MM.1S (cell line): ENCODE measurements around the gene MALSU1.
A peak's percentile ranks its signal among the peaks of the same experiment; 100 is the strongest.

Experiments used
- DNase-seq: peaks from one replicate; pipeline ENCODE4 v3.0.0-alpha.2; 2015
- H2AFZ ChIP-seq: fragments of 300-600 bp; sonication (generic); 2 replicates; pipeline ENCODE4 v1.6.0; 2016; ENCODE audit warnings: antibody characterized with exemption, low read length
- H3F3A ChIP-seq: fragments of 300-600 bp; sonication (generic); 2 replicates; pipeline ENCODE4 v1.6.1; 2016; ENCODE audit warnings: mild to moderate bottlenecking, antibody characterized with exemption, low read length, moderate library complexity, mixed read lengths; ENCODE audit not compliant: insufficient read depth
- H3K27ac ChIP-seq: fragments of 300-600 bp; sonication (generic); 2 replicates; pipeline ENCODE4 v1.5.1; 2016; ENCODE audit warnings: mild to moderate bottlenecking, low read length
- H3K27me3 ChIP-seq: fragments of 300-600 bp; sonication (generic); replicated peaks from 2 replicates; pipeline ENCODE4 v1.6.0; 2016; ENCODE audit warnings: low read length; ENCODE audit not compliant: insufficient read depth
- H3K36me3 ChIP-seq: fragments of 300-600 bp; sonication (generic); replicated peaks from 2 replicates; pipeline ENCODE4 v1.6.1; 2016; ENCODE audit warnings: mild to moderate bottlenecking, low read length, mixed read lengths; ENCODE audit not compliant: insufficient read depth
- H3K4me1 ChIP-seq: fragments of 300-600 bp; sonication (generic); 2 replicates; pipeline ENCODE4 v1.6.1; 2016; ENCODE audit warnings: low read length, mixed read lengths
- H3K4me2 ChIP-seq: fragments of 300-600 bp; sonication (generic); 2 replicates; pipeline ENCODE4 v1.6.0; 2016; ENCODE audit warnings: low read depth, low read length
- H3K4me3 ChIP-seq: fragments of 300-600 bp; sonication (generic); 2 replicates; pipeline ENCODE4 v1.5.1; 2016; ENCODE audit warnings: low read length, mixed read lengths
- H3K79me2 ChIP-seq: fragments of 300-600 bp; sonication (generic); 2 replicates; pipeline ENCODE4 v1.6.1; 2016; ENCODE audit warnings: mixed run types, low read length, mixed read lengths
- H3K9ac ChIP-seq: fragments of 300-600 bp; sonication (generic); 2 replicates; pipeline ENCODE4 v1.6.1; 2016; ENCODE audit warnings: low read length, mixed read lengths
- H3K9me2 ChIP-seq: fragments of 300-600 bp; sonication (generic); replicated peaks from 2 replicates; pipeline ENCODE4 v1.6.1; 2016; ENCODE audit warnings: mild to moderate bottlenecking, low read length, mixed read lengths; ENCODE audit not compliant: insufficient read depth
- H3K9me3 ChIP-seq: fragments of 300-600 bp; sonication (generic); replicated peaks from 2 replicates; pipeline ENCODE4 v1.6.1; 2016; ENCODE audit warnings: mild to moderate bottlenecking, low read length, mixed read lengths; ENCODE audit not compliant: insufficient read depth
- H4K20me1 ChIP-seq: fragments of 300-600 bp; sonication (generic); 2 replicates; pipeline ENCODE4 v1.6.1; 2016; ENCODE audit warnings: mild to moderate bottlenecking, low read length, moderate library complexity, mixed read lengths; ENCODE audit not compliant: insufficient read depth
- EZH2 ChIP-seq: fragments of 300-600 bp; sonication (generic); optimal IDR thresholded peaks from 2 replicates; pipeline ENCODE3; 2017; ENCODE audit warnings: low read depth, mild to moderate bottlenecking, antibody characterized with exemption, low read length, mixed read lengths
- EZH2phosphoT487 ChIP-seq: fragments of 300-600 bp; sonication (generic); IDR thresholded peaks from 2 replicates; pipeline ENCODE4 v1.6.1; 2018; ENCODE audit warnings: antibody characterized with exemption, low read length
- TF ChIP-seq, protein P1 (sequence below): fragments of 300-600 bp; sonication (generic); IDR thresholded peaks from 2 replicates; pipeline ENCODE4 v1.5.1; 2016; ENCODE audit warnings: antibody characterized with exemption, low read length, mixed read lengths

The MALSU1 gene

DNA sequence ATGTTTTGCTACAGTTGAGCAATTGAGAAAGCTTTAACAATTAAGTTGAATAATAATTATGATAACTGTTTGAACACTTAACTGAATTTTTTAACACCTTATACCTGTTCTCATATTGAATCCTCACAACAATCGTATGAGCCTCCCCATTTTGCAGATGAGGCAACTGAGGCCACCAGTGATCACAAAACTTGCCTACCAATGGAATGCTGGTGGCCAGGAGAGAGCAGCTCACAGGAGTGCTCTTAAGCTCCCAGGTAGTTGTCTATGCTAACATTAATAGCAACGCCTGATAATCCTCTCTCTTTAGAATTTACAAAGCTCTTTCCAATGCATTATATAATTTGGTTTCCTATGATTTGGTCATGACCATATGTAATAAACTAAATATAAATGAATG is 31.0 kb upstream of the MALSU1 start:
- H3K9me3 ChIP-seq = no peaks in the 10 kb centered on the region
- no peak overlapping the region for H2AFZ ChIP-seq
- H3K9me2 ChIP-seq = no peaks in the 10 kb centered on the region
- DNase-seq = no peak
- no peak overlapping the region for H3K4me3 ChIP-seq
- H3K27ac ChIP-seq = no peak overlapping the region
- H3K9ac ChIP-seq = no peak overlapping the region
- no peaks in the 10 kb centered on the region for H3K79me2 ChIP-seq
- no peaks in the 10 kb centered on the region for H3K36me3 ChIP-seq
- no peaks in the 10 kb centered on the region for H3K4me1 ChIP-seq
- H3K4me2 ChIP-seq = no peak overlapping the region
- no peaks in the 10 kb centered on the region for H4K20me1 ChIP-seq
- no peaks in the 10 kb centered on the region for H3F3A ChIP-seq
- TF ChIP-seq EZH2phosphoT487 (no peak), EZH2 (no peak)
- TF ChIP-seq, protein P1, sequence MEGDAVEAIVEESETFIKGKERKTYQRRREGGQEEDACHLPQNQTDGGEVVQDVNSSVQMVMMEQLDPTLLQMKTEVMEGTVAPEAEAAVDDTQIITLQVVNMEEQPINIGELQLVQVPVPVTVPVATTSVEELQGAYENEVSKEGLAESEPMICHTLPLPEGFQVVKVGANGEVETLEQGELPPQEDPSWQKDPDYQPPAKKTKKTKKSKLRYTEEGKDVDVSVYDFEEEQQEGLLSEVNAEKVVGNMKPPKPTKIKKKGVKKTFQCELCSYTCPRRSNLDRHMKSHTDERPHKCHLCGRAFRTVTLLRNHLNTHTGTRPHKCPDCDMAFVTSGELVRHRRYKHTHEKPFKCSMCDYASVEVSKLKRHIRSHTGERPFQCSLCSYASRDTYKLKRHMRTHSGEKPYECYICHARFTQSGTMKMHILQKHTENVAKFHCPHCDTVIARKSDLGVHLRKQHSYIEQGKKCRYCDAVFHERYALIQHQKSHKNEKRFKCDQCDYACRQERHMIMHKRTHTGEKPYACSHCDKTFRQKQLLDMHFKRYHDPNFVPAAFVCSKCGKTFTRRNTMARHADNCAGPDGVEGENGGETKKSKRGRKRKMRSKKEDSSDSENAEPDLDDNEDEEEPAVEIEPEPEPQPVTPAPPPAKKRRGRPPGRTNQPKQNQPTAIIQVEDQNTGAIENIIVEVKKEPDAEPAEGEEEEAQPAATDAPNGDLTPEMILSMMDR = no peak
- H3K27me3 ChIP-seq = no peaks in the 10 kb centered on the region

DNA sequence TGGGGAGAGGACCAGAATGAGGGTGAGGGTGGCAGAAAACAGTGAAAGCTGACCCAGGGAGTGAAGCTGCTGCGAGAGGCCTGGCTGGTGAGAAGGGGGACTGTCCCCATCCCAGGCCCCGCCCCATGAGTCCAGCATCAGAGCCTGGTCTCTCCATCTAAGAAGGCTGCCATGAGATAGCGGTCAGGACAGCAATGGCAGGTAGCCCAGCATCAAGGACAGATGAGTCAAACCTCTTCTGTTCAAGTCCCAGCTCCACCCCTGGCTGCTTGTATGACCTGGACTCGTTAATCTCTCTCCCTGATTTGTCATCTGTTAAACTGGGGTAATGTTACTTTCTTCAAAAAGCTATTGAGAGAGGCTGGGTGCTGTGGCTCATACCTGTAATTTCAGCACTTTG is 30.4 kb upstream of the MALSU1 start:
- Histone ChIP-seq H3K79me2 (peaks cover 1% of the 10 kb centered on the region; the same call in 1 of the 2 replicates), H3K9ac (no peak overlapping the region), H3K36me3 (no peaks in the 10 kb centered on the region), H3K9me3 (no peaks in the 10 kb centered on the region), H3K27me3 (no peaks in the 10 kb centered on the region), H4K20me1 (no peaks in the 10 kb centered on the region), H3K4me2 (no peak overlapping the region), H3K4me3 (no peak overlapping the region), H3K9me2 (no peaks in the 10 kb centered on the region), H2AFZ (no peak overlapping the region), H3F3A (no peaks in the 10 kb centered on the region), H3K27ac (no peak overlapping the region), H3K4me1 (peaks cover 1% of the 10 kb centered on the region; the same call in 1 of the 2 replicates)
- DNase-seq = no peak
- TF ChIP-seq, protein P1 = no peak
- no peak for TF ChIP-seq EZH2phosphoT487
- no peak for TF ChIP-seq EZH2

DNA sequence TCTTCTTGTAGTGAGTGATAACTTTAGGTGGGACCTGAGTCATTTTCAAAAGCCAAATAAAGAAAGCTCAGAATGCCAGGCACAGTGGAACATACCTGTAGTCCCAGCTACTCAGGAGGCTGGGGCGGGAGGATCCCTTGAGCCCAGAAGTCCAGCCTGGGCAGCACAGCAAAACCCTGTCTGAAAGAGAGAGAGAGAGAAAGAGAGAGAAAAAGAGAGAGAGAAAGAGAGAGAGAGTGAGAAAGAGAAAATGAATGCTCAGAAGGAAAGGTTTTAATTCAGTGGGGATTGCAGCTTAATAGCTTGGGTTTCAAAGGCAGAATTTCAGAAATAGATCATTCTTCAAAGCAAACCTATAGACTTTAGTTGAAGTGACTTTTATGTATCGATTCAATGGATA is 26.9 kb upstream of the MALSU1 start:
- no peaks in the 10 kb centered on the region for H3K9me2 ChIP-seq
- H3K36me3 ChIP-seq = no peaks in the 10 kb centered on the region
- H3K9ac ChIP-seq = no peak overlapping the region
- no peak overlapping the region for H3K27ac ChIP-seq
- H3K79me2 ChIP-seq = peaks cover 12% of the 10 kb centered on the region
- DNase-seq = no peak
- H3K4me2 ChIP-seq = peak overlapping the region; percentile 53; the same call in 1 of the 2 replicates
- H4K20me1 ChIP-seq = no peaks in the 10 kb centered on the region
- peaks cover 5% of the 10 kb centered on the region; the same call in 1 of the 2 replicates for H3F3A ChIP-seq
- TF ChIP-seq, protein P1 = no peak
- TF ChIP-seq EZH2phosphoT487 = no peak
- no peak for TF ChIP-seq EZH2
- H2AFZ ChIP-seq = 0 out of 2 replicates have a peak overlapping the region, but pooled peaks have one; percentile 32
- H3K4me3 ChIP-seq = no peak overlapping the region
- no peaks in the 10 kb centered on the region for H3K9me3 ChIP-seq
- H3K27me3 ChIP-seq = no peaks in the 10 kb centered on the region
- H3K4me1 ChIP-seq = peaks cover 10% of the 10 kb centered on the region
